Endothelial cell of umbilical vein (primary cell): ENCODE data around the gene AP4S1. TPM values are rescaled to one million over a fixed set of nuclear protein-coding genes. Genes with fewer than 3 reads are reported as not detected.

ENCODE experiments used
- BruUV-seq: library from RNA; stranded (reverse); fragments of 400-500 nt; replicated peaks from 2 replicates; lab custom pipeline; 2021; lab: Mats Ljungman, UMichigan
- CTCF ChIA-PET: fragments of 300-600, 350-600 bp; sonication (Branson Sonifier 250); formaldehyde crosslinking; loops from one replicate; lab custom pipeline; 2021; ENCODE audit warnings: antibody characterized with exemption, inconsistent platforms; lab: Charles Lee
- POLR2A ChIA-PET: fragments of 300-600, 350-600 bp; sonication (Branson Sonifier 250); formaldehyde crosslinking; loops from one replicate; lab custom pipeline; 2021; ENCODE audit warnings: antibody characterized with exemption, inconsistent platforms; lab: Charles Lee
- DNase-seq: peaks from one replicate; pipeline ENCODE4 v3.0.0-alpha.2; 2011; ENCODE audit warnings: low read depth, low spot score
- FAIRE-seq: peaks from 2 replicates; lab custom pipeline; 2011; peaks lifted over from hg19 to GRCh38; lab: Jason Lieb, UNC
- H2AFZ ChIP-seq: 2 replicates; pipeline ENCODE4 v1.6.0; 2012; ENCODE audit warnings: low read depth, low read length, control low read depth, inconsistent platforms
- H3K27ac ChIP-seq: 2 replicates; pipeline ENCODE4 v1.5.1; 2011; ENCODE audit warnings: low read depth, mild to moderate bottlenecking, control low read depth, low read length, moderate library complexity; ENCODE audit not compliant: insufficient read depth
- H3K27me3 ChIP-seq, 2 experiments: 2 replicates each; pipeline versions ENCODE4 v1.6.0 to v1.6.1; 2011; ENCODE audit warnings: low read length in 2 of 2, mixed read lengths in 1 of 2; ENCODE audit not compliant: control insufficient read depth in 2 of 2, insufficient read depth in 2 of 2
- H3K36me3 ChIP-seq, 2 experiments: 2 replicates in 1 of 2; 3 replicates in 1 of 2; pipeline ENCODE4 v1.5.1; 2011; ENCODE audit warnings: low read length in 2 of 2, mild to moderate bottlenecking in 1 of 2, moderate library complexity in 1 of 2; ENCODE audit not compliant: control insufficient read depth in 2 of 2, insufficient read depth in 2 of 2; ENCODE audit errors: extremely low read depth in 1 of 2
- H3K4me1 ChIP-seq: 3 replicates; pipeline ENCODE4 v1.5.1; 2011; ENCODE audit warnings: mild to moderate bottlenecking, low read length; ENCODE audit not compliant: control insufficient read depth, insufficient read depth; ENCODE audit errors: extremely low read depth
- H3K4me2 ChIP-seq: 2 replicates; pipeline ENCODE4 v1.6.1; 2011; ENCODE audit warnings: low read length, control low read depth, mixed read lengths; ENCODE audit not compliant: insufficient read depth
- H3K4me3 ChIP-seq, 3 experiments: fragments of 200-600 bp in 1 of 3; sonication (generic), shearing (Covaris generic) in 1 of 3; replicated peaks in 1 of 3; 2 replicates each; pipeline ENCODE4 v1.5.1; 2011 to 2016; ENCODE audit warnings: control low read depth in 3 of 3, low read length in 3 of 3, mild to moderate bottlenecking in 2 of 3, inconsistent platforms in 1 of 3, low read depth in 1 of 3, moderate library complexity in 1 of 3; ENCODE audit not compliant: insufficient read depth in 1 of 3
- H3K79me2 ChIP-seq: 2 replicates; pipeline ENCODE4 v1.6.0; 2012; ENCODE audit warnings: low read length, inconsistent platforms; ENCODE audit not compliant: control insufficient read depth, insufficient read depth
- H3K9ac ChIP-seq: replicated peaks from 2 replicates; pipeline ENCODE3; 2011; ENCODE audit warnings: low read length, control low read depth; ENCODE audit not compliant: insufficient read depth; ENCODE audit errors: extremely low read depth
- H3K9me1 ChIP-seq: replicated peaks from 3 replicates; pipeline ENCODE4 v1.6.0; 2011; ENCODE audit warnings: mild to moderate bottlenecking, low read length; ENCODE audit not compliant: control insufficient read depth, insufficient read depth; ENCODE audit errors: extremely low read depth
- H3K9me3 ChIP-seq: replicated peaks from 2 replicates; pipeline ENCODE4 v1.5.1; 2012; ENCODE audit warnings: low read length, inconsistent platforms; ENCODE audit not compliant: control insufficient read depth, insufficient read depth
- H4K20me1 ChIP-seq: replicated peaks from 2 replicates; pipeline ENCODE3; 2011; ENCODE audit warnings: mild to moderate bottlenecking, low read length; ENCODE audit not compliant: control insufficient read depth, insufficient read depth; ENCODE audit errors: extremely low read depth
- EZH2 ChIP-seq: IDR thresholded peaks from 2 replicates; pipeline ENCODE4 v1.6.1; 2012; ENCODE audit warnings: borderline replicate concordance, low read depth, mild to moderate bottlenecking, moderate library complexity, low read length, inconsistent platforms; ENCODE audit not compliant: severe bottlenecking
- FOS ChIP-seq: IDR thresholded peaks from 2 replicates; pipeline ENCODE4 v1.6.1; 2011; ENCODE audit warnings: mild to moderate bottlenecking, low read length, moderate library complexity, borderline replicate concordance; ENCODE audit not compliant: insufficient read depth
- GATA2 ChIP-seq: IDR thresholded peaks from 2 replicates; pipeline ENCODE4 v1.7.0; 2011; ENCODE audit warnings: low read depth, mild to moderate bottlenecking, moderate library complexity, mixed read lengths, low read length; ENCODE audit not compliant: insufficient read length, insufficient read depth
- JUN ChIP-seq: IDR thresholded peaks from 2 replicates; pipeline ENCODE4 v1.6.1; 2011; ENCODE audit warnings: borderline replicate concordance, low read depth; ENCODE audit not compliant: insufficient read length, insufficient read depth
- MYC ChIP-seq: IDR thresholded peaks from one replicate; pipeline ENCODE4 v1.6.1; 2011; ENCODE audit warnings: mild to moderate bottlenecking, low read depth, low read length
- POLR2A ChIP-seq: IDR thresholded peaks from 2 replicates; pipeline ENCODE4 v1.6.1; 2012; ENCODE audit warnings: low read depth, mild to moderate bottlenecking, control low read depth, low read length
- POLR2AphosphoS5 ChIP-seq: IDR thresholded peaks from 2 replicates; pipeline ENCODE4 v1.6.1; 2012; ENCODE audit warnings: low read depth, mild to moderate bottlenecking, control low read depth, low read length, moderate library complexity; ENCODE audit not compliant: insufficient read depth
- dilution Hi-C: fragments of 300-500 bp; cut with MboI; formaldehyde crosslinking; loops from one replicate; pipeline ENCODE4 v1.15.0; 2019; ENCODE audit warnings: low sequenced_read_pairs; ENCODE audit not compliant: extremely low pct_ligation_motif_present
- intact Hi-C: fragments of 100-400 bp; cut with micrococcal nuclease; formaldehyde crosslinking; loops from one replicate; pipeline ENCODE4 v1.10.0; 2022
- polyA plus RNA-seq, 4 experiments: library from polyadenylated mRNA; depleted of rRNA in 3 of 4; stranded (reverse) in 3 of 4; unstranded in 1 of 4; fragments of >200 nt; gene quantifications; 2 replicates each; pipeline versions ENCODE4 v1.2.1 to v1.2.3, GENCODE V29; 2011 to 2012; ENCODE audit warnings: missing spikeins in 1 of 4
- total RNA-seq: library from RNA; stranded (reverse); gene quantifications from 2 replicates; pipeline ENCODE4 v1.2.3, GENCODE V29; 2021
- TF ChIP-seq, protein P1 (sequence below), 2 donors: IDR thresholded peaks; 1 replicate in 1 of 2; 2 replicates in 1 of 2; pipeline ENCODE4 v1.5.1; 2011; ENCODE audit warnings: low read length in 2 of 2, mild to moderate bottlenecking in 2 of 2, moderate library complexity in 2 of 2, control low read depth in 1 of 2, inconsistent platforms in 1 of 2, low read depth in 1 of 2; ENCODE audit not compliant: insufficient read depth in 1 of 2; ENCODE audit errors: extremely low read depth in 1 of 2
- TF ChIP-seq, protein P2 (sequence below): IDR thresholded peaks from 2 replicates; pipeline ENCODE4 v1.6.1; 2011; ENCODE audit not compliant: insufficient read depth, insufficient read length

The AP4S1 gene
- total and polyA plus RNA-seq, 2 donors (not counting 3 experiments of a cell fraction or from before 2014, with no cell fraction given), result 2.8 to 7.2 TPM

DNA sequence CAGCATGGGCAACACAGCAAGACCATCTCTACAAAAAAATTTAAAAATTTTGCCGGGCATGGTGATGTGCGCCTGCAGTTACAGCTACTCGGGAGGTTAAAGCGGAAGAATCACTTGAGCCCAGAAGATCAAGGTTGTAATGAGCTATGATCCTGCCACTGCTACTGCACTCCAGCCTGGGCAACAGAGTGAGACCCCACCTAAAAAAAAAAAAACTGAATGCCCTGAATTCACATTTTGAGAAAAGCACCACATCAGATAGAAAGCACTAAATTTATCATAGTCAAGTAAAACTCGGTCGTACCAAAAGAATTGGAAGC is 24.1 kb upstream of the AP4S1 start:
- ChIA-PET CTCF (interaction anchor here (0.7 to 1.3 kb wide), 2 partner anchors 12 to 19 kb away, joined by 3 read pairs; no protein-coding TSS in a partner anchor), POLR2A (no interaction called here)
- Histone ChIP-seq H4K20me1 (peaks cover under 1% of the 10 kb centered on the region), H3K4me1 (peaks cover 7% of the 10 kb centered on the region), H3K27me3 (no peaks in the 10 kb centered on the region), H3K4me2 (no peak overlapping the region), H3K27ac (no peak overlapping the region), H3K9me3 (no peaks in the 10 kb centered on the region), H3K4me3 (no peak overlapping the region), H3K36me3 (peaks cover 0 to 2% of the 10 kb centered on the region in 2 experiments), H2AFZ (no peak overlapping the region), H3K9me1 (peaks cover 2% of the 10 kb centered on the region), H3K79me2 (peaks cover 80% of the 10 kb centered on the region), H3K9ac (no peak overlapping the region)
- TF ChIP-seq JUN (no peak), POLR2A (no peak), GATA2 (no peak), EZH2 (no peak), FOS (no peak), MYC (no peak), POLR2AphosphoS5 (no peak)
- TF ChIP-seq, protein P1, sequence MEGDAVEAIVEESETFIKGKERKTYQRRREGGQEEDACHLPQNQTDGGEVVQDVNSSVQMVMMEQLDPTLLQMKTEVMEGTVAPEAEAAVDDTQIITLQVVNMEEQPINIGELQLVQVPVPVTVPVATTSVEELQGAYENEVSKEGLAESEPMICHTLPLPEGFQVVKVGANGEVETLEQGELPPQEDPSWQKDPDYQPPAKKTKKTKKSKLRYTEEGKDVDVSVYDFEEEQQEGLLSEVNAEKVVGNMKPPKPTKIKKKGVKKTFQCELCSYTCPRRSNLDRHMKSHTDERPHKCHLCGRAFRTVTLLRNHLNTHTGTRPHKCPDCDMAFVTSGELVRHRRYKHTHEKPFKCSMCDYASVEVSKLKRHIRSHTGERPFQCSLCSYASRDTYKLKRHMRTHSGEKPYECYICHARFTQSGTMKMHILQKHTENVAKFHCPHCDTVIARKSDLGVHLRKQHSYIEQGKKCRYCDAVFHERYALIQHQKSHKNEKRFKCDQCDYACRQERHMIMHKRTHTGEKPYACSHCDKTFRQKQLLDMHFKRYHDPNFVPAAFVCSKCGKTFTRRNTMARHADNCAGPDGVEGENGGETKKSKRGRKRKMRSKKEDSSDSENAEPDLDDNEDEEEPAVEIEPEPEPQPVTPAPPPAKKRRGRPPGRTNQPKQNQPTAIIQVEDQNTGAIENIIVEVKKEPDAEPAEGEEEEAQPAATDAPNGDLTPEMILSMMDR (IDR thresholded peaks at IDR 0.05; ENCODE audit: extremely low read depth in 1 of 2, insufficient read depth in 1 of 2, low read depth in 1 of 2, low read length in 2 of 2), result no peak
- TF ChIP-seq, protein P2, sequence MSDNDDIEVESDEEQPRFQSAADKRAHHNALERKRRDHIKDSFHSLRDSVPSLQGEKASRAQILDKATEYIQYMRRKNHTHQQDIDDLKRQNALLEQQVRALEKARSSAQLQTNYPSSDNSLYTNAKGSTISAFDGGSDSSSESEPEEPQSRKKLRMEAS, result no peak
- DNase-seq, result no peak
- no peak for FAIRE-seq
- BruUV-seq, result no TSS peak
- intact Hi-C loops (no loop called here), dilution Hi-C loops (no loop called here)
